Muscle of arm (tissue), 12 donors: ENCODE measurements around the gene KLK10. TPM values are rescaled to one million over a fixed set of nuclear protein-coding genes. Genes with fewer than 3 reads are reported as not detected.

Experiments used
- DNase-seq: peaks from one replicate; pipeline ENCODE4 v3.0.0-alpha.2; 2013
- polyA plus RNA-seq, 12 donors: library from polyadenylated mRNA; unstranded; fragments of 120-200 nt; gene quantifications; one replicate each; pipeline ENCODE4 v1.2.1, GENCODE V29; 2013; ENCODE audit not compliant: insufficient read length in 12 of 12

Gene KLK10
- polyA plus RNA-seq, 12 donors = 0.05 to 2.1 (median 0.19) TPM; not detected in 4

DNA sequence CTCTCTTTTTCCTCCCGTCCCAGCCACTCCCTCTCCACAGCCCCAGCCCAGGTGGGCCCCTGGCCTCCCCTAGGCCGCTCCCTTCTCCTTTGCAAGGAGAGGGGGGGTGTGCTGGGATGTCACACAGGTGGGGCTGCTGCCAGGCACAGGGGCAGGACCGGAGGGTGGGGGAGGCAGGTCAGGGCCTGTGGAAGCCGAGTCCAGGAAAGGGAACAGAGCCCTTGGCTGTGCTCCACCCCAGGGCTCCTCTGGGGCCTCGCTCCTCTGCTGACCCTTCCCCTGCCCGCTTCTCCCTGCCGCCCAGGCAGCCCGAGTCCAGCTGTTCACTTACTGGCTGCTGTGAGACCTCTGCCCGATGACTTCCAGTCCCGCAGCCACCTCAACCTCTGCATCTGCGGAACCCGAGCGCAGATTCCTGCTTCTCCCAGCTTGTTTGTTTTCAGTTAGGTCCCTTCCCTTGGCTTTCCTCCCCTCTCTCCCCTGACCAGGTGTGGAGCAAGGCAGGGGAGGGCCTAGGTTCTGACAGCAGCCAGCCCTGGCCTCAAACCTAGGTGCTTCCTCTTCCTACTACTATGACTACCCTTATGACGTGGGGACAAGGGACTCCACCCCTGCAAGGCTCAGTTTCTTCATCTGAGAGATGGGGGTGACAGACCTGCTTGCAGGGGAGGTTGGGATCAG is 7.8 kb upstream of the KLK10 start:
- no peak for DNase-seq

DNA sequence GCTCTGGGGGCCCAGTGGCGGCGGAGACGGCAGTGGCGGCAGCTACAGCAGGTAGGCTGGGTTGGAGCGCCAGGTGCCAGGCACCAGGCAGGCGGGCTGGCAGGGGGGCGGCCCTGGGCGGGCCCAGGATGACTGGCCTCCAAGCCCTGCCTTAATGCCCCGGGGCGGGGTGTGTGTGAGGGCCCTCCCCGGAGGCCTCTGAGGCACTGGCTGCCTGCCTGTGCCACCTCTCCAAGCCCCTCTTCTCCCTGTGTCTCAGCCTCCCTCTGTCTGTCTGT is 7.0 kb upstream of the KLK10 start, which contains the start of gene KLK11:
KLK11 (minus strand) TSS at position 63 of the 278 bp plus-strand sequence. CDS start 985 bp downstream, outside the sequence.
- DNase-seq = no peak

DNA sequence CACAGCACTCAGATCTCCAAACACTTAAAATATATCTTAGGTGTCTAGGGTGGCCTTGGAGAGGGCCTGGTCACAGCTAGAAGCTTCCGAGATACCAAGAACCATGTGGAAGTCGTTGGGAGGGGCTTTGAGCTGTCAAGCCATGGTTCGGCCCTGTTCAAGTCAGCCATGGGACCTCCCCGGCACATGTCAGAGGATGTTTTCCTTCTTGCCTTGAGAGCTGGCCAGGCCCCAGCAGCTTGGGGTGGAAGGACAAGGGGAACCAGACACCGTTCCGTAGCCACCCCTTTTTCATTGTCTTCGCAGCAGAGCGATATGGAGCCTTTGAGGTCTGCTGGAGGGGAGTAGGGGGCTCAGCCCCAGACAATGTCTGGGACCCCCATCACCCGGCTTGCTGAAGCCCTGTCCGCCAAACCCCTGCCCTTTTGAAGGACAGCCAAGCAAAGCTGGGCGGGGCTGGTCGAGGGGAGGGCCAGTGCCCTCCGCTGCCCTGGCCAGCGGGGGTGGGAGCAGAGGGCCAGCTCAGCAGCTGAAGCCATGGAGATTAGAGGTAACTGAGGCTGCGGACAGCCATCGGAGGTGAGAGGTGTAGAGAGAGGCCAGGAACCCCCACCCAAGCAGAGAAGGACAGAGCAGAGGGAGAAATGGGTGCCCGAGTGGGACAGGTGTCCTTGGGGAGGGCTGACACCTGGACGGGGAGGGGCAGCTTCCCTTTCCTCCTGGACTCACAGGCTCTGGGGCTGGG is 6.5 kb upstream of the KLK10 start:
- no peak for DNase-seq

DNA sequence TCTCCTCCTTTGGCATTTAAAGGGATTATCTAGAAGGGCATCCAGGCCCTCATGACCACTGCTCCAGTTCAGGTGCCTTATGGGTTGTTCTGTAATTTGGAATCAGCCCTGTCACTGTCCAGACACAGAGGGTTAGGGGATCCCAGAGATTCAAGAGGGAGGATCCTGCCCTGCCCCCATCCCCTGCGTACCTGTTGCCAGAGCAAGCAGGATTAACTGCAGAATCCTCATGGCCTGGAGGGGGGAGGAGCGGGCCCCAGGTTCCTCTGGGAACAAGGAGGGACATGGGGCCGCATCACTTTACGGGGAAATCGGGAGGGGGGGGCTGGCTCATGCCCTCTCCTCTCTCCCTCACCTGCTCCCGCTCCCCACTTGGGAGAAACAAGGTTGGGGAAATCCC is 5.9 kb upstream of the KLK10 start:
- no peak for DNase-seq

DNA sequence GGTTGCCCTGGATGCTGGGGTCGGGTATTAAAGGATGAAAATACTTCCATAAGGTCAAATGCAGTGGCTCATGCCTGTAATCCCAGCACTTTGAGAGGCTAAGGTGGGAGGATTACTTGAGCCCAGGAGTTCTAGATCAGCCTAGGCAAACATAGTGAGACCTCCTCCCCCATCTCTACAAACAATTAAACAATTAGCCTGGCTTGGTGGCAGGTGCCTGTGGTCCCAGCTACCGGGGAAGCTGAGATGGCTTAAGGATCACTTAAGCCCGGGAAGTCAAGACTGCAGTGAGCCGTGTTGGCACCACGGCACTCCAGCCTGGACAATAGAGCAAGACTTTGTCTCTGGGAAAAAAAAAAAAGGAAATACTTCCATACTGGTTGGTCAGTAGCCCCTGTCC is 5.4 kb upstream of the KLK10 start:
- DNase-seq = no peak

DNA sequence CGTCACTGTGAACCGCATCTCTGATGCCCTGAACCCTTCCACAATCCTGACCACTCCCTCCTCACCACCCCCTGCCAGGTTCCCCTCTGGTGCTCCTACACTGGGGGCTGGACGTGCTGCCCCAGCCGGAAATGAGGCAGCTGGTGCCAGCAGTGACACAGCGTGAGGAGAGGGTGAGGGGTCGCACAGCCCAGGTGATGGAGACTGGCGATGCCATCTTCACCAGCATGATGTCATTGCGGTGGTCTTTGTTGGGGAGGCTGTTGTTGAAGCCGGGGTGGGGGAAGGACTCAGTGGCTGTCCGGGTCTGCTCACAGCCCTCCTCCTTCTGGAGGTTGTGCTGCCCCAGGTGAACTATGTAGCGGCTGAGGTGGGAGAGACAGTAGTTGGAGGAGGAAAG is 4.4 kb upstream of the KLK10 start:
- DNase-seq = no peak

DNA sequence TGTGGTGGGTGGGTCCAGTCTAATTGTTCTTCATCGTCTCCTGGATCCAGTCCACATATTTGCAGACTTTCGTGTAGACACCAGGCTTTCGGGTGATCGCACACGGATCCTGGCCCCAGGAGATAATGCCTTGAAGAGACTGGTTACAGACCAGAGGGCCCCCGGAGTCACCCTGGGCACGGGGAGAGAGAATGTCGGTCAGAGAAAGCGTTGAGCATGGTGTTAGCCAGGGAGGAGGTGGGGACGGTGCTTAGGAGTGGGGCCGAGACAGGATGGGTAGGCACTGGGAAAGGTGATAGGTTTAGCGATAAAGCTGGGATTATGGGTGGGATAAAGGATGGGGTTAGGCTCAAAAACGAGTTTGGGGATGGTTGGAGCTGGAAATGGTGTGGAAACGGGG is 3.0 kb upstream of the KLK10 start:
- no peak for DNase-seq

DNA sequence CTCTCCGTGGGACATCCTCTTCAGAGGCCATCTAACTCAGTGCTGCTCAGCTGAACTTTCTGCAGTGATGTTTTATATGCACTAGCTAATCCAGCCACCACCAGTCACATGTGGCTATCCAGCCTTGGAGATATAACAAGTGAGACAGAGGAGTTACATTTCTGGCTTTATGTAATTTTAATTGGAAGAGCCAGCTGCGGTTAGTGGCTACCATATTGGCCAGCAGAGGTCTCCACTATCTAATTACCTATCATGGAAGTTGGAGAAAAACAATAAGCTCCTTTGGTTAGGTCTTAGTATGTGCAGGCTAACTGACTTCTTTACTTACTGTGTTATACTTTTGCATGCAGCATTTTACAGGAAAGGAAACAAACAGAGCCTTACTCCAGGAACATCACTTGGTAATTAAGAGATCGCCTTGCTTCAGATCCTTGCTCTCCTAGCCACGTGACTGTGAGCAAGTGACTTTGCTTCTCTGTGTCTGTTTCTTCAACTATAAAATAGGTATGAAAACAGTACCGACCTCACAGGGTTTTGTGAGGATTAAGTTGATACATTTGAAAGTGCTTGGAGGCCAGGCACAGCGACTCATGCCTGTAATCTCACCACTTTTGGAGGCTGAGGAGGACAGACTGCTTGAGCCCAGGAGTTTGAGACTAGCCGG is 1.6 kb upstream of the KLK10 start:
- peak; percentile 4 for DNase-seq

DNA sequence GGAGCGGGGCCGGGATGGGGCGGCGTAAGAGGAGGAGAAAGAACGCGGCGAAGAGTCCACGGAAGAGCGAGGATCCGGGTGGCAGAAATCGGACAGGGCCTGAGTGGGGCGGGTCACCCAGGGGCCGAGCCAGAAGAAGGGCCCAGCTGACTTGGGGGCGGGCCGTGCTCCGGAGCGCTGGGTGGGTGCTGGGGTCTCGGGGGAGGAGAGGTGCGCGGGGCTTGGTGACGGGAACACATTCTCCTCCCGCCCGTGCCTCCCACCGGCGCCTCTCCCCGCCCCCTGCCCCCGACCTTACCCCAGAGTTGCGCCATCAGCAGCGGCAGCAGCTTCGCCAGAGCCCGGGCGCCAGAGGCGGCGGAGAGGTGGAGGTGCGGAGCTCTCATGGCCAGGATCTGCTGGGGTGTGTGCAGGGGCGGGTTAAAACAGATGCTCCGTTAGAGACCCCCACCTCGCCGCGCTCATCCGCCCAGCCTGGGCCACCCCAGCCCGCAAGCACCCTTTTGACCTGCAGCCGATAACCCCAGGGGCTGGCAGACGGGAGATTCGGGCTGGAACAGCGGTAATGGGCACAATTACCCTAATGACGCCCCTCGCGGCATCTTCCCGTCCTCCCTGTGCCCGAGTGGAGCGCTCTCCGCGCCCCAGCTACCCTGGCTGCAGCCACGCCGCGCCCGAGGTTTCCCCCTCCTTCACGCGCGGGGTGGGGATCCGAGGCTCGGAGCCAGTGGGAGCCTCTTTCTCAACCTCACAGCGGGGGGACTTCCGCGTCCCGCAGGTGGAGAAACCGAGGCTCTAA is 565 bp downstream of the KLK10 start:
- DNase-seq = no peak

DNA sequence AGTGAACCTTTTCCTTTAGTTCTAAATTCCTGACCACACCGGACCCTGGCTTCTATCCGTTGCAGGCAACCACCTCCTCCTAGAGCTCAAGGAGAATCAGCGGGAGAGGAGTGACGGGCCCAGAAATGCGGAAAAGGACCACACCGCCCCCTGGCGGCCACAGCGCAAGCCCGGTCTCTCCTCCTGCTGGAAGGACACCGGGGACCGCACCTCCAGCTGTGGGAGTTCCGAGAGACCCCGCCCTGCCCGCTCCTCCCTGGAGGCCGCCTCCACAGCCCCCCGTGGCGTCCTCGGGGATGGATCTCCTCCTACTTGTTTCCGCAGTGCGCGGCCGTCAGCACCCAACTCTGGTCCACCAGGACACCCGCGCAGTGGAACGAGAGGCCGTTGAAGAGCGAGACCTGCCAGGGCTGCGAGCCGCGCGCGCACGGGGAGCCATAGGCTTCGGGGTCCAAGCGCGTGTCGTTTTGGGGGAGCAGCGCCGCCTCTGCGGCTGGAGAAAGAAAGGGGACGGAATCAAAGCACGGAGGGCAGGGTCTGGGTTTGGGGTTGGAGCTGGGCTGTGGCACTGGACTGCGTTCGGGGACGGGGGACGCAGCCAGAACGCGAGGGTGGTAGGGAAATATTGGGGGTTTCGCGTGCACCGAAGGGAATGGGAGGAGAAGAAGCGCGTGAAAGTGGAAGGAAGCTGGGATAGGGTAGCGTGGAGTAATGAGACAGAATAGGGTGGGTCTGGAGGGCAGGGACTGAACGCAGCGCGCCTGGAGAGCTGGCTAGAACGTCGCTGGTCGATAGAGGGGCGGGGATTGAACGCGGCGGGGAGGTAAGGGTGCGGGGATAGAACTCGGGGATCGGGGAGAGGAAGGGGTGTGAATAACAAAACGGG is 2.5 kb downstream of the KLK10 start:
- no peak for DNase-seq

DNA sequence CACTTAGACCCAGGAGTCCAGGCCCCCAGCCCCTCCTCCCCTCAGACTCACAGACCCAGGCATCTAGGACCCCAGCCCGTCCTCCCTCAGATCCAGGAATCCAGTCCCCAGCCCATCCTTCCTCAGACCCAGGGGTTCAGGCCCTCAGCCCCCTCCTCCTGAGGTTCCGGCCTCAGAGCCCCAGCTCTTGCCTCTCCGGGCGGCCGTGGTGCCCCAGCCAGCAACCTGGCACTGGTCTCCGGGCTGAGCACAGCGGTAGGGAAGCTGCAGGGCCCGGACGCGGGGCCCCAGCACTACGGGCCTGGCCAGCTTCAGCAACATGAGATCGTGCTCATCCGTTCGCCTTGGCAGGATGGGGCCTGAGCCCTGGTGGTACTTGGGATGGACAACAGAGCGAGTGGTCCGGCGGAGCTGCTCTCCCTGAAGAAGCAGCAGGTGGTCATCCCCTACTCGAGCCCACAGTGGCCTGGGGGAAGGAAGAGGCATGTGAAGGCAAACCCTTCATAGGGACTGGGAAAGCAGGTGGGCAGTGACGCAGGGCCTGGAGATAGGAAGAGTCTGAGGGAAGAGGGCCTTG is 3.7 kb downstream of the KLK10 start:
- no peak for DNase-seq

DNA sequence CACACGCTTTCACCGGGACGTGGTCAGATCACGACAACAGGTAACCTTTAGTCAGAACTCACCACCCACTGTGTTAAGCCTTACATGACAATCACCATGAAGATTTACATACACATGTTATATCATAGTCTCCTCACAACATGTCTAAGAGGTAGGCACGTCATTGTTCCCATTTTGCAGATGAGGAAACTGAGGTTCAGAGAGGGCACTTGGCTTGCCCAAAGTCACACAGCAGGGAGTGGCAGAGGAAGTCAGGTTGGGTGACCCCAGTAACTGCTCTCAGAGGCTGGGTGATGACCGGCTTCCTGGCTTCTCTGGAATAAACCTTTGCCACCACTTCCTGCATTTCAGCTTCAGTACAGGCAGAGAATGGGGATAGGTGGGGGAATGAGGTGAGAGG is 5.3 kb downstream of the KLK10 start:
- no peak for DNase-seq

DNA sequence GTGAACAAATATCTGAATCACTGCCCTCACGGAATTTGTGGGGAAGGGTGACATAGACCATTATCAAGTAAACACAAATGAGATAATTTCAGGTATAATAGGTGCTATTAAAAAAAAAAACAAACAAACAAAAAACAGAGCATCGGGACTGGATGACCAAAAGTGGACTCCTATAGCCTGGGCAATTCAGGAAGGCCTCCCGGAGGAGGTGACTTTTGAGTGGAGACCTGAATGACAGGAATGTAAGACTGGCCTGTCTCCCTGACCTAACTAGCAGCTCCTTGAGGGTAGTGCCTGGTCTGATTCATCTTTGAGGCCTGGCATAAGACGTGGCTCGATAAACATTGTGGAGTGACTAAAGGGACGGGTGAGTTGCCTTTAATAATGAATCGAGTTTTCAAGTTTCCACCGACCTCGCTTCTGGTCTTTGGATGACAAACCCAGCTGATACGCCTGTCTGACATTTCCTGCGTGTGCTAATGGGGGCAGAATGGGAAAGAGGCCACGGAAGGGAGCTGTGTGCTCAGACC is 6.8 kb downstream of the KLK10 start:
- no peak for DNase-seq

DNA sequence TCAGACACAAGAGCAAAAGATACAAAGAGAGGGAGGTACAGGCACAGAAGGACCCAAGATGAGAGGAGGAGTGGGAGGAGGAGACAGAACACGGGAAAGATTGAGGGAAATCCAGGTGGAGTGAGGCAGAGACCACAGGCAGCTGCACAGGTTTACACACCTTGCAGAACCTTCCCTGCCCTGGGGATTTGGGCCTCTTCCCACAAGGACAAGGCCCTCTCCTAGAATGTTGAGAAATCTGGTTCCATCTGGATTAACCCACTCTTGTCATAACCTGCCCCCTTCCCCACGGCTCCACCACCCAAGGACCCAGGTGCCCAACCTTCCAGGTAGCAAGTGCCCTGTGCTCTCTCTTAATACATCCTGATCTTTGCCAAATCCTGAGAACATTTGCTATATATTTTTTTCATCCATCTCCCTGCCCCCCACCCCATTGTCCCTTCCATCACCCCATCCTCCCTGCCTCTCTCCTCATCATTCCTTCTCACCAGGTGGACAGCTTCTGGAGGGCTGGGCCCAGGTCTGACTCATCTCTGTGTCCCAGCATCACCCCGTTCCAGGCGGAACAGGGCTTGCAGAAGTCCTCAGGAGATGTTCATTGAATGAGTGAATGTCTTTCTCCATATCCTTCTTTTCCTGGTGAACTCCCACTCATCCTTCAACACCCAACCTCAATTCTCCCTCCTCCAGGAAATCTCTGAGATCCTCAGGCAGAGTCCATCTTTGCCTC is 9.3 kb downstream of the KLK10 start:
- no peak for DNase-seq

DNA sequence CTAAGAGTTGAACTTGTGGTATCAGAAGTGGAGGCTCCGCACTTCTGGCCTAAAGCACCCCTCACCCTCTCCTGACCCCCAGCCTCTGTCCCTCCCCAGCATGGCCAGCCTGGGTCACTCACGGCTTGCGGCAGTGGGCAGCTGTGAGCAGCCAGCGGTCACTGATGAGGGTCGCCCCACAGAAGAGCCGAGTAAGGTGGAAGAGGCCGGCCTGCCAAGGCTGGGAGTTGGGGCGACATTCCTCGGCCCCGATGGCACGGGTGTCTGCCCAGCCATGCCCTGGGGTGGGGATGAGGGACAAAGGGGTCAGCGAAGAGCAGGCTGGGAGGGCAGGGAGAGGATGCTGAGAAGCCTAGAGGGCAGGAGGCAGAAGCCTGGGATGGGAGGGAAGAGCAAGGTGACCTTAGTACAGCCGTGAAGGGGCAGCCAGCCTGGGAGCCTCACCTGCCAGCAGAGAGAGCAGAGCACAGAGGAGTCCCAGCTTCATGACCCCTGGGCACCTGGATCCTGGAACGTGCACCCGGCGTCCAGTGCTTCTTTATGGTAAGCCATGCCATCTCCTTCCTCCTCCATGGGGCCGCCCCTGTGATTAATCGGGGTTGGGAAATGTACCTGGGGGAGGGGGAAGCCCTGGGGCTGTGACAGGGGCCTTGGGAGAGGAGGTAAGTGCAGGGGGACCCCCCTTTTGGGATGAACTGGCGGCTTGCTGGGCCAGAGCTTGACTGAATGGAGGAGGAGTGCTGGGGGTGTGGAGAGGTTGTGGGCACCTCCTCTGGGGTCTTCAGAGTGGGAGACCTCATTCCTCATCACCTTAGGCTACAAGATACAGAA is 10.2 kb downstream of the KLK10 start:
- no peak for DNase-seq

DNA sequence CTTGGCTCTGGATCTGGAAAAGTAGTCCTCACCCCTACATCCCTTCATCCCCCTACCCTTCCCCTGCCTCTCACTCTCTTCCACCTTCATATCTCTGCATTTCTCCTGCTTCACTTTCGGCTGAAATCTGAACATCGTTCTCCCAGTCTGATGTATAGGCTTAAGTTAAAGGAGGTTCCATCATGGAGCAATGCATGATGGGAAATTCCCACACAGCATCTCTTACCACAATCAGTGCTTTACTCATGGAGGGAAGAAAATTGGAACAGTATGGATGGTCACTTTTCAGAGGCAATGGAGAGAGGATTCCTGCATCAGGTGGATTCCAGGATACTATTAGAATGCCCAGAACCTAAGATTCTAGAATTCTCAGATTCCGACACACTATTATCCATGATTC is 12.0 kb downstream of the KLK10 start:
- DNase-seq = no peak

DNA sequence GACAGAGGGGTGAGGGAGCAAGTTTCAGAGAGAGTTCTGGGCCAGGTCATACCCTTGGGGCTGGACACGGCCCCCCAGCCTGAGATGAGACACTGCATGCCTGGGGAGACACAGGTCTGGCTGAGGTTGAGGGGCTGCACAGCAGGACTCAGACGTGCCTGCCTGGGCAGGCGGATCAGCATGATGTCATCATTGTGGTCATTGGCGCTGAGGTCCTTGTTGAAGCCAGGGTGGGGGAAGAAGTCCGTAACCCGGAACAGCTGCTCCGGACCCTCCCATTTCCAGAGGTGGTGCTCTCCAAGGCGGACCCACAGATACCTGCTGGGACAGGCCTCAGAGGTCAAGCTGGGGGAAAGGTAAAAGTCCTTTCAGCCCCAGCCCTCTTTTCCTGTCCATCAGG is 13.1 kb downstream of the KLK10 start:
- DNase-seq = no peak

DNA sequence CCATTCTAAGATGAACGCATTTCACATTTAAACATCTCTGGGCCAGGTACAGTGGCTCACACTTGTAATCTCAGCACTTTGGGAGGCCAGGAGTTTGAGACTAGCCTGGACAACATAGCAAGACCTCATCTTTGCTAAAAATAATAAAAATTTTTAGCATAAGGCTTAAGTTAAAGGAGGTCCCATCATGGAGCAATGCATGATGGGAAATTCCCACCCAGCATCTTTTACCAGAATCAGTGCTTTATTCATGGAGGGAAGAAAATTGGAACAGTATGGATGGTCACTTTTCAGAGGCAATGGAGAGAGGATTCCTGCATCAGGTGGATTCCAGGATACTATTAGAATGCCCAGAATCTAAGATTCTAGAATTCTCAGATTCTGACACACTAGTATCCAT is 14.3 kb downstream of the KLK10 start:
- no peak for DNase-seq

DNA sequence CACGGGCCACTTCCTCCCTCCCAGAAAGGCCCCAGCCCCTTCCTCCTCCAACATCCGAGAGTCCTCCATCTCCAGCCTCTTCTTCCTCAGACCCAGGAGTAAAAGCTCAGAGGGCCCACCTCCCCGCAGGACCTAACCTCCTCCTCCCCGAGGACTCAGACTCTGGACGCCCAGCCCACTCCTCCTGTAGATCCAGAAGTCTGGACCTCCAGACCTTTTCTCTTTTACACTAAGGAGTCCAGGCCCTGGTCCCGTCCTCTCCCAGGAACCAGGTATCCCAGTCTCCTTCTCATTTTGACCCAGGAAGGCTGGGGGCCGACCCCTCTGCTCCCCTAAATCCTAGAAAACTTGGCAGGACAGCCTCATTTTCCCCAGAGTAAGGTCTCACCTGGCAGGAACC is 16.2 kb downstream of the KLK10 start:
- no peak for DNase-seq
